ENCODE data around the gene TBC1D4.

Gene TBC1D4

DNA sequence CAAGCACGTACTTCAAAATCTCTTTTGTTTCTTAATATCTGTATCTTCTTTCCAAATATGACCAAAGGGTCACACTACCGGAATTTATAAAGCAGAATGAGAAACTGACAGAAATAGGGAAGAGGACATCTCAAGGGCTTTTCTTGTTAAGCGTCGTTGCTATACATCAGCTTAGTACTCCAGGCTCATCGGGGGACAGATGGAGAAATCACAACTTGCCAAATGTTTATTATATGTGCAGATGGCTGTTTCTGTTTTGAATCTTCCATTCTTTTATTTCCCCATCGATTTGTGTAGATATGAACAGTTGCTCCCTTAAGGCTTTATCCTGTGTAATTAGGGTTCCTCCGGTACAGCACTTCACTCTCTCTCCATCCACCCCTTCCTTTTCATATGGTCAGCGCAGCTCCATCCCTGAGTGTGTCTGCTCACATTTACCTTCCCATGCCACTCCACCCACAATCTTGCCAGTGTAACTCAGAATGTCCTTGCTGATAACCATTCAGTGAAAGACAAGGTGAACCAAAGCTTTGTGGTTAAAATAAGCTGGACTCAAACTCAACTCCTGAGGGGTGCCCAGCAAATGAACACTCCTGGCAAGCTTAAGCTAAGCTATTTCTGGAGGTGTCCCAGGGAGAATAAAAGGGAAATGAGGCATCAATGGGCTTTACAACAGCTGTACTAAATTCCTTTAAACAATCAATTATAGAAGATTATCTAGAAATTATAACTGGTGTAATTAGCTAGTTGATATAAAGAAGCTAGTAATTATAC lies 51.3 kb downstream of the TBC1D4 start:
- peaks cover 21% of the 10 kb centered on the region for H3K4me1 ChIP-seq (ENCODE audit: insufficient read depth, low read length, poor library complexity, severe bottlenecking)
- no peaks in the 10 kb centered on the region for H4K20me1 ChIP-seq (ENCODE audit: insufficient read depth, low read length, poor library complexity, severe bottlenecking)
- H2AFZ ChIP-seq (ENCODE audit: low read length) = no peak overlapping the region
- H3K9ac ChIP-seq (ENCODE audit: low read depth, low read length, poor library complexity, severe bottlenecking) = no peak overlapping the region
- no peak overlapping the region for H3K4me3 ChIP-seq (ENCODE audit: low read length, poor library complexity, severe bottlenecking)
- TF ChIP-seq, protein P1, sequence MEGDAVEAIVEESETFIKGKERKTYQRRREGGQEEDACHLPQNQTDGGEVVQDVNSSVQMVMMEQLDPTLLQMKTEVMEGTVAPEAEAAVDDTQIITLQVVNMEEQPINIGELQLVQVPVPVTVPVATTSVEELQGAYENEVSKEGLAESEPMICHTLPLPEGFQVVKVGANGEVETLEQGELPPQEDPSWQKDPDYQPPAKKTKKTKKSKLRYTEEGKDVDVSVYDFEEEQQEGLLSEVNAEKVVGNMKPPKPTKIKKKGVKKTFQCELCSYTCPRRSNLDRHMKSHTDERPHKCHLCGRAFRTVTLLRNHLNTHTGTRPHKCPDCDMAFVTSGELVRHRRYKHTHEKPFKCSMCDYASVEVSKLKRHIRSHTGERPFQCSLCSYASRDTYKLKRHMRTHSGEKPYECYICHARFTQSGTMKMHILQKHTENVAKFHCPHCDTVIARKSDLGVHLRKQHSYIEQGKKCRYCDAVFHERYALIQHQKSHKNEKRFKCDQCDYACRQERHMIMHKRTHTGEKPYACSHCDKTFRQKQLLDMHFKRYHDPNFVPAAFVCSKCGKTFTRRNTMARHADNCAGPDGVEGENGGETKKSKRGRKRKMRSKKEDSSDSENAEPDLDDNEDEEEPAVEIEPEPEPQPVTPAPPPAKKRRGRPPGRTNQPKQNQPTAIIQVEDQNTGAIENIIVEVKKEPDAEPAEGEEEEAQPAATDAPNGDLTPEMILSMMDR (conservative IDR thresholded peaks at IDR 0.05; ENCODE audit: low read length) = no peak
- no peak for TF ChIP-seq EZH2phosphoT487 (IDR thresholded peaks at IDR 0.05; ENCODE audit: borderline replicate concordance)
- H3K36me3 ChIP-seq (ENCODE audit: insufficient read depth, low read length) = no peaks in the 10 kb centered on the region; the same call in 1 of the 2 replicates
- no peaks in the 10 kb centered on the region for H3K27me3 ChIP-seq (ENCODE audit: insufficient read depth, low read length, poor library complexity, severe bottlenecking)
- H3K9me3 ChIP-seq (ENCODE audit: insufficient read depth, low read depth, low read length) = no peaks in the 10 kb centered on the region
- no peaks in the 10 kb centered on the region for H3K9me2 ChIP-seq (replicated peaks; ENCODE audit: low read depth, low read length)
- H3K79me2 ChIP-seq (ENCODE audit: insufficient read depth, low read length) = peaks cover 26% of the 10 kb centered on the region
- no peaks in the 10 kb centered on the region for H3F3A ChIP-seq (ENCODE audit: low read depth)
- no peak overlapping the region for H3K4me2 ChIP-seq (ENCODE audit: low read depth, low read length, poor library complexity, severe bottlenecking)

- Histone ChIP-seq H3K4me1 (ENCODE audit: insufficient read depth, low read length, poor library complexity, severe bottlenecking) (peaks cover 16% of the 10 kb centered on the region), H3K36me3 (ENCODE audit: insufficient read depth, low read length) (no peaks in the 10 kb centered on the region), H3K9me2 (replicated peaks; ENCODE audit: low read depth, low read length) (no peaks in the 10 kb centered on the region), H3K79me2 (ENCODE audit: insufficient read depth, low read length) (peaks cover 5% of the 10 kb centered on the region), H3F3A (ENCODE audit: low read depth) (no peaks in the 10 kb centered on the region), H3K27me3 (ENCODE audit: insufficient read depth, low read length, poor library complexity, severe bottlenecking) (no peaks in the 10 kb centered on the region), H3K4me2 (ENCODE audit: low read depth, low read length, poor library complexity, severe bottlenecking) (no peak overlapping the region), H3K9me3 (ENCODE audit: insufficient read depth, low read depth, low read length) (no peaks in the 10 kb centered on the region), H3K9ac (ENCODE audit: low read depth, low read length, poor library complexity, severe bottlenecking) (no peak overlapping the region), H2AFZ (ENCODE audit: low read length) (no peak overlapping the region), H4K20me1 (ENCODE audit: insufficient read depth, low read length, poor library complexity, severe bottlenecking) (no peaks in the 10 kb centered on the region), H3K4me3 (ENCODE audit: low read length, poor library complexity, severe bottlenecking) (no peak overlapping the region)
- TF ChIP-seq, protein P1 (conservative IDR thresholded peaks at IDR 0.05; ENCODE audit: low read length) = no peak
- no peak for TF ChIP-seq EZH2phosphoT487 (IDR thresholded peaks at IDR 0.05; ENCODE audit: borderline replicate concordance)
Observed at GRCh38 chr13:75426421-75426820, 55.5 kb downstream of the TBC1D4 start.

DNA sequence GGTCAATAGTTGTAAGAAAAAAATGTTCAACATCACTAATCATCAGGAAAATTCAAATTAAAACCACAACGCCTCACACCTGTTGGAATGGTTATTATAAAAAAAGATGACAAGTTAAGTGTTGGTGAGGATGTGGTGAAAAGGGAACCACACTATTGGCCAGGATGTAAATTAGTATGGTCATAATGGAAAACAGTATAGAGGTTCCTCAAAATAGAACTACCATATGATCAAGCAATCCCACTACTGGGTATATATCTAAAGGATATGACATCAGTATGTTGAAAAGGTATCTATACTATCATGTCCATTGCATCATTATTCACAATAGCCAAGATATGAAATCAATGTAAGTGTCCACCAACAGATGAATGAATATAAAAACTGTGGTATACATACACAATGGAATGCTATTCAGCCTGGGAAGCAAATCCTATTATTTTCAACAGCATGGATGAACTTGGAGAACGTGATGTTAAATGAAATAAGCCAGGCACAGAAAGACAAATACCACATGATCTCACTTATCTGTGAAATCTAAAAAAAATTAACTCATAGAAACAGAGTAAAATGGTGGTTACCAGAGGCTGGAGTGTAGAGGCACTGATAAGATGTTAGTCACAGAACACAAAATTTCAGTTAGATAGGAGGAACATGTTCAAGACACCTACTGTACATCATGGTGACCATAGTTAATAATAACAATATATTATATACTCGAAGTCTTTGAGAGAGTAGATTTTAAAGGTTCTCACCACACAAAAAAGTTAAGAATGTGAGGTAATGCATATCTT lies 56.6 kb downstream of the TBC1D4 start:
- H3K36me3 ChIP-seq (ENCODE audit: insufficient read depth, low read length) = no peaks in the 10 kb centered on the region
- no peaks in the 10 kb centered on the region for H3K27me3 ChIP-seq (ENCODE audit: insufficient read depth, low read length, poor library complexity, severe bottlenecking)
- peaks cover 16% of the 10 kb centered on the region for H3K4me1 ChIP-seq (ENCODE audit: insufficient read depth, low read length, poor library complexity, severe bottlenecking)
- no peaks in the 10 kb centered on the region for H4K20me1 ChIP-seq (ENCODE audit: insufficient read depth, low read length, poor library complexity, severe bottlenecking)
- H3K9me2 ChIP-seq (replicated peaks; ENCODE audit: low read depth, low read length) = no peaks in the 10 kb centered on the region
- TF ChIP-seq, protein P1 (conservative IDR thresholded peaks at IDR 0.05; ENCODE audit: low read length) = no peak
- no peak for TF ChIP-seq EZH2phosphoT487 (IDR thresholded peaks at IDR 0.05; ENCODE audit: borderline replicate concordance)
- no peaks in the 10 kb centered on the region; the same call in 1 of the 2 replicates for H3K79me2 ChIP-seq (ENCODE audit: insufficient read depth, low read length)
- no peak overlapping the region for H3K9ac ChIP-seq (ENCODE audit: low read depth, low read length, poor library complexity, severe bottlenecking)
- H3F3A ChIP-seq (ENCODE audit: low read depth) = no peaks in the 10 kb centered on the region
- no peak overlapping the region for H3K4me3 ChIP-seq (ENCODE audit: low read length, poor library complexity, severe bottlenecking)
- no peaks in the 10 kb centered on the region for H3K9me3 ChIP-seq (ENCODE audit: insufficient read depth, low read depth, low read length)
- no peak overlapping the region for H3K4me2 ChIP-seq (ENCODE audit: low read depth, low read length, poor library complexity, severe bottlenecking)
- no peak overlapping the region for H2AFZ ChIP-seq (ENCODE audit: low read length)
